ENCODE data around the gene TMEM225.

TMEM225 gene, protein sequence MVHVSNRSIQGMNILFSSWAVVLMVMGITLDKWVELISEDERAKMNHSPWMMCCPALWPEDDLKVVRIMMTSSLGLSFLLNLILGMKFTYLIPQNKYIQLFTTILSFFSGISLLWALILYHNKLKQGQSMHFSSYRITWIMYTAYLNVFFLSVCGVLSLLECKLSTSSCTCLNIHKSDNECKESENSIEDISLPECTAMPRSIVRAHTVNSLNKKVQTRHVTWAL

DNA sequence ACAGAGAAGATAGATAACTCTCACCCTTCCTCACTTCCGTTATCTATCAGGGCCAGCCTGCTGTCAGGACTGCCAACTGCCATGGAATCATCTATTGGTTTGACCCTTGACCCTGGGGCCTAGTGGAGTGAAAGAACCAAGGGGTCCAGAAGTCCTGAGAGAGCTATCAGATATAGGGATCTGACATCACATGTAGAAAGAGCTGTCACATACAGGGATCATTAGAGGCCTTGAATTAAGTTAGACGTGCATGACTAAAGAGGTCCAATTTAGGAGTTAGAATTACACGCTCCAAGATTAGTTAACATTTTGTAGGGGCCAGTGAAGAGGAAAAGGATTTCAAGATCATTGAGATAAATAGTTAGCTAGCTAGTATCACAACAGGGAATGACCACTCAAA is at the start of gene TMEM225:
Gene TMEM225, minus strand, starts transcription at position 101 of the 400 bp plus-strand sequence. CDS start 245 bp downstream, outside the sequence.
- DNase-seq, result no peak
- Histone ChIP-seq H3K36me3 (replicated peaks) (no peaks in the 10 kb centered on the region), H3K4me3 (ENCODE audit: low read depth, low read length) (no peak within 1 kb of the TSS), H3K27me3 (replicated peaks) (no peaks in the 10 kb centered on the region), H3K27ac (no peak within 1 kb of the TSS)
- in situ Hi-C loops (cut with HindIII; ENCODE audit: low pct_ligation_motif_present, low sequenced_read_pairs), result no loop called here
- TF ChIP-seq CTCF (IDR thresholded peaks at IDR 0.05; ENCODE audit: low read depth, low read length, missing control alignments), result no peak

GRCh38 chr11:123924027-123924426 is 38.6 kb upstream of the TMEM225 start:
- in situ Hi-C loops (cut with HindIII; ENCODE audit: low pct_ligation_motif_present, low sequenced_read_pairs), result no loop called here
- TF ChIP-seq CTCF (IDR thresholded peaks at IDR 0.05; ENCODE audit: low read depth, low read length, missing control alignments), result no peak
- no peak for DNase-seq
- Histone ChIP-seq H3K4me3 (ENCODE audit: low read depth, low read length) (no peak overlapping the region), H3K27me3 (replicated peaks) (no peaks in the 10 kb centered on the region), H3K27ac (no peak overlapping the region), H3K36me3 (replicated peaks) (no peaks in the 10 kb centered on the region)

- H3K27ac ChIP-seq, result no peak overlapping the region
- H3K36me3 ChIP-seq (replicated peaks), result no peaks in the 10 kb centered on the region
- in situ Hi-C loops (cut with HindIII; ENCODE audit: low pct_ligation_motif_present, low sequenced_read_pairs), result no loop called here
- no peak for TF ChIP-seq CTCF (IDR thresholded peaks at IDR 0.05; ENCODE audit: low read depth, low read length, missing control alignments)
- no peaks in the 10 kb centered on the region for H3K27me3 ChIP-seq (replicated peaks)
- DNase-seq, result no peak
- H3K4me3 ChIP-seq (ENCODE audit: low read depth, low read length), result no peak overlapping the region
Observed at GRCh38 chr11:123920943-123921342, 35.5 kb upstream of the TMEM225 start.

- no peaks in the 10 kb centered on the region for H3K27me3 ChIP-seq (replicated peaks)
- no peaks in the 10 kb centered on the region for H3K36me3 ChIP-seq (replicated peaks)
- no peak for TF ChIP-seq CTCF (IDR thresholded peaks at IDR 0.05; ENCODE audit: low read depth, low read length, missing control alignments)
- in situ Hi-C loops (cut with HindIII; ENCODE audit: low pct_ligation_motif_present, low sequenced_read_pairs), result no loop called here
- DNase-seq, result no peak
- H3K27ac ChIP-seq, result no peak overlapping the region
- no peak overlapping the region for H3K4me3 ChIP-seq (ENCODE audit: low read depth, low read length)
Observed at GRCh38 chr11:123905826-123906225, 20.4 kb upstream of the TMEM225 start.

DNA sequence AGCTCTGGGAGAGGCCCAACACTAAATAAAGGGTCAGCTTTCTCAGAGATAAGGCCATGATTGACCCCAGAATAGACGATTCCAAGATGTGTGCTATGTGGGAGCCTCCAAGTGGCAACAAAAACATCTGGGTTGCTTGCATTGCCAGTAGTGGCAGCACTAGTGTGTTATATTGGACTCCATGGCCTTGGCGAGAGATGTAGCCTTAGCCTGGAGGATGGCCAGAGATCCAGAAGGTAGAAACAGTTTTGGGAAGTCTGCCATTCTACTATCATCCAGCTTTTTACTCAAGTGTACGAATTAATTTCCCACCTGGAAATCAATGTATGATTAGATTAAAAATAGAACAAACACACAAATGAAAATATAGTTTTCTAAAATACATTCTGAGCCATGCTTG is 19.5 kb upstream of the TMEM225 start:
- H3K27ac ChIP-seq, result no peak overlapping the region
- no peak overlapping the region for H3K4me3 ChIP-seq (ENCODE audit: low read depth, low read length)
- H3K36me3 ChIP-seq (replicated peaks), result no peaks in the 10 kb centered on the region
- TF ChIP-seq CTCF (IDR thresholded peaks at IDR 0.05; ENCODE audit: low read depth, low read length, missing control alignments), result no peak
- in situ Hi-C loops (cut with HindIII; ENCODE audit: low pct_ligation_motif_present, low sequenced_read_pairs), result no loop called here
- no peaks in the 10 kb centered on the region for H3K27me3 ChIP-seq (replicated peaks)
- DNase-seq, result no peak

- DNase-seq, result no peak
- no peaks in the 10 kb centered on the region for H3K27me3 ChIP-seq (replicated peaks)
- no peak overlapping the region for H3K4me3 ChIP-seq (ENCODE audit: low read depth, low read length)
- TF ChIP-seq CTCF (IDR thresholded peaks at IDR 0.05; ENCODE audit: low read depth, low read length, missing control alignments), result no peak
- no peaks in the 10 kb centered on the region for H3K36me3 ChIP-seq (replicated peaks)
- H3K27ac ChIP-seq, result no peak overlapping the region
- in situ Hi-C loops (cut with HindIII; ENCODE audit: low pct_ligation_motif_present, low sequenced_read_pairs), result no loop called here
Observed at GRCh38 chr11:123903932-123904331, 18.5 kb upstream of the TMEM225 start.

Measured in brain microvascular endothelial cell (primary cell).